ENCODE results near the gene SPAST. TPM values are rescaled to one million over a fixed set of nuclear protein-coding genes. Genes with fewer than 3 reads are reported as not detected.

Gene SPAST
- total and polyA plus RNA-seq, 2 of the 13 experiments (the other 11 are each of a cell fraction or from before 2014, with no cell fraction given): 11.5 to 40.4 TPM

DNA sequence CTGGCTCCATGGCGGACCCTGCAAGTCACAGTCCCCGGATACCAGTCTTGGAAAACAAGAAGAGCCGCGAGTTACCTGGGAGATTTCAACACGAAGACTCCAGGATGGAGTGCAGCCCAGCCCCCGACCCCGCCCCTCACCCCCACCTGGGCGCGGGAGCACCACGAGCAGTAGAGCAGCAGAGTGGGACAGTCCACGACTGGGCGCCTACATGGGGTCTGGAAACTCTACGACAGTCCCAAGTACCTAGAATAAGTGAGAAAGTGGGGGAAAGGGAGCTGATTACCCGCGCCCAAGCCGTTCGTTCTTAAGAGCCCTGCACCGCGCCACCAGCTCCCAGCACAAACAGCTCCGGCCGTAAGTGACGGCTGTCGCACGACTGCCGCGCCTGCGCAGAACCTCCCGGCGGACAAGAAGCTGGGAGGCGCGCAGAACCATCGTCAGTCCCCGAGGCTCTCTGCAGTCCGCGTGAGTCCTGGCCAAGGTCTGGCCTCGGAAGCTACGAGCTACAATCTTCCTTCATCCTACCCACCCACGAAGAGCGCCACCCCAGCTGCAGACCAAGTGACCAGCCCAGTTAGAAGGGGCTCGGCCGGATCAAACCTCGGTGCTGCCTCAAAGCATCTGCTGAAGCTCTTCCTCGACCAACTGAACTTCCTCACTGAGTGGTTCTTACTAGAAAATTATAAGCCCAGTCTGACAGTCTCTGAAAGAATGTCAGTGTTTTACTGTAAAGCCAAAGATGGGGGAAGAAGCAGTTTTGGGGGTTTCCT lies 23.7 kb upstream of the SPAST start, which contains the start of gene DPY30 (continued):
- TF ChIP-seq ZBTB21 (CRISPR knock-in tag; IDR thresholded peaks at IDR 0.05) (no peak), NR2C2 (CRISPR knock-in tag; IDR thresholded peaks at IDR 0.05; ENCODE audit: borderline replicate concordance) (peak; percentile 38; the same call in 1 of the 2 replicates), HHEX (CRISPR knock-in tag; IDR thresholded peaks at IDR 0.05) (no peak; the same call in 1 of the 2 replicates), ZBTB3 (CRISPR knock-in tag; IDR thresholded peaks at IDR 0.05; ENCODE audit: borderline replicate concordance, low read depth) (no peak; the same call in 1 of the 2 replicates), ARID5B (CRISPR knock-in tag; IDR thresholded peaks at IDR 0.05) (peak; percentile 67), RXRB (CRISPR knock-in tag; IDR thresholded peaks at IDR 0.05; ENCODE audit: borderline replicate concordance) (peak; percentile 60; the same call in 1 of the 2 replicates), HNF4A (CRISPR knock-in tag; IDR thresholded peaks at IDR 0.05) (peak; percentile 12; the same call in 1 of the 2 replicates), DPF2 (CRISPR knock-in tag; IDR thresholded peaks at IDR 0.05; ENCODE audit: borderline replicate concordance, low read depth) (no peak), ATF7 (IDR thresholded peaks at IDR 0.05) (no peak), ATF7 (CRISPR knock-in tag; IDR thresholded peaks at IDR 0.05) (peak; percentile 74), HMG20A (CRISPR knock-in tag; IDR thresholded peaks at IDR 0.05; ENCODE audit: borderline replicate concordance) (no peak), SMARCE1 (IDR thresholded peaks at IDR 0.05; ENCODE audit: borderline replicate concordance) (no peak), NFRKB (IDR thresholded peaks at IDR 0.05) (no peak), KLF16 (CRISPR knock-in tag; IDR thresholded peaks at IDR 0.05) (peak; percentile 51 to 73; a peak in 1 of 4 replicates), MIXL1 (CRISPR knock-in tag; IDR thresholded peaks at IDR 0.05) (peak; percentile 43; the same call in 1 of the 2 replicates), CBFB (CRISPR knock-in tag; IDR thresholded peaks at IDR 0.05) (no peak), ZNF709 (CRISPR knock-in tag; IDR thresholded peaks at IDR 0.05) (peak; percentile 83), BCL6 (CRISPR knock-in tag; IDR thresholded peaks at IDR 0.05) (0 out of 2 replicates have a peak, but pooled peaks have one; percentile 37)
- TF ChIP-seq, protein P1, sequence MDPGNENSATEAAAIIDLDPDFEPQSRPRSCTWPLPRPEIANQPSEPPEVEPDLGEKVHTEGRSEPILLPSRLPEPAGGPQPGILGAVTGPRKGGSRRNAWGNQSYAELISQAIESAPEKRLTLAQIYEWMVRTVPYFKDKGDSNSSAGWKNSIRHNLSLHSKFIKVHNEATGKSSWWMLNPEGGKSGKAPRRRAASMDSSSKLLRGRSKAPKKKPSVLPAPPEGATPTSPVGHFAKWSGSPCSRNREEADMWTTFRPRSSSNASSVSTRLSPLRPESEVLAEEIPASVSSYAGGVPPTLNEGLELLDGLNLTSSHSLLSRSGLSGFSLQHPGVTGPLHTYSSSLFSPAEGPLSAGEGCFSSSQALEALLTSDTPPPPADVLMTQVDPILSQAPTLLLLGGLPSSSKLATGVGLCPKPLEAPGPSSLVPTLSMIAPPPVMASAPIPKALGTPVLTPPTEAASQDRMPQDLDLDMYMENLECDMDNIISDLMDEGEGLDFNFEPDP (CRISPR knock-in tag; conservative IDR thresholded peaks at IDR 0.05): no peak
- TF ChIP-seq, protein P2, sequence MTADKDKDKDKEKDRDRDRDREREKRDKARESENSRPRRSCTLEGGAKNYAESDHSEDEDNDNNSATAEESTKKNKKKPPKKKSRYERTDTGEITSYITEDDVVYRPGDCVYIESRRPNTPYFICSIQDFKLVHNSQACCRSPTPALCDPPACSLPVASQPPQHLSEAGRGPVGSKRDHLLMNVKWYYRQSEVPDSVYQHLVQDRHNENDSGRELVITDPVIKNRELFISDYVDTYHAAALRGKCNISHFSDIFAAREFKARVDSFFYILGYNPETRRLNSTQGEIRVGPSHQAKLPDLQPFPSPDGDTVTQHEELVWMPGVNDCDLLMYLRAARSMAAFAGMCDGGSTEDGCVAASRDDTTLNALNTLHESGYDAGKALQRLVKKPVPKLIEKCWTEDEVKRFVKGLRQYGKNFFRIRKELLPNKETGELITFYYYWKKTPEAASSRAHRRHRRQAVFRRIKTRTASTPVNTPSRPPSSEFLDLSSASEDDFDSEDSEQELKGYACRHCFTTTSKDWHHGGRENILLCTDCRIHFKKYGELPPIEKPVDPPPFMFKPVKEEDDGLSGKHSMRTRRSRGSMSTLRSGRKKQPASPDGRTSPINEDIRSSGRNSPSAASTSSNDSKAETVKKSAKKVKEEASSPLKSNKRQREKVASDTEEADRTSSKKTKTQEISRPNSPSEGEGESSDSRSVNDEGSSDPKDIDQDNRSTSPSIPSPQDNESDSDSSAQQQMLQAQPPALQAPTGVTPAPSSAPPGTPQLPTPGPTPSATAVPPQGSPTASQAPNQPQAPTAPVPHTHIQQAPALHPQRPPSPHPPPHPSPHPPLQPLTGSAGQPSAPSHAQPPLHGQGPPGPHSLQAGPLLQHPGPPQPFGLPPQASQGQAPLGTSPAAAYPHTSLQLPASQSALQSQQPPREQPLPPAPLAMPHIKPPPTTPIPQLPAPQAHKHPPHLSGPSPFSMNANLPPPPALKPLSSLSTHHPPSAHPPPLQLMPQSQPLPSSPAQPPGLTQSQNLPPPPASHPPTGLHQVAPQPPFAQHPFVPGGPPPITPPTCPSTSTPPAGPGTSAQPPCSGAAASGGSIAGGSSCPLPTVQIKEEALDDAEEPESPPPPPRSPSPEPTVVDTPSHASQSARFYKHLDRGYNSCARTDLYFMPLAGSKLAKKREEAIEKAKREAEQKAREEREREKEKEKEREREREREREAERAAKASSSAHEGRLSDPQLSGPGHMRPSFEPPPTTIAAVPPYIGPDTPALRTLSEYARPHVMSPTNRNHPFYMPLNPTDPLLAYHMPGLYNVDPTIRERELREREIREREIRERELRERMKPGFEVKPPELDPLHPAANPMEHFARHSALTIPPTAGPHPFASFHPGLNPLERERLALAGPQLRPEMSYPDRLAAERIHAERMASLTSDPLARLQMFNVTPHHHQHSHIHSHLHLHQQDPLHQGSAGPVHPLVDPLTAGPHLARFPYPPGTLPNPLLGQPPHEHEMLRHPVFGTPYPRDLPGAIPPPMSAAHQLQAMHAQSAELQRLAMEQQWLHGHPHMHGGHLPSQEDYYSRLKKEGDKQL (CRISPR knock-in tag; IDR thresholded peaks at IDR 0.05; ENCODE audit: low read depth): no peak; the same call in 1 of the 2 replicates

All from HepG2 (cell line).